Activated CD4-positive, alpha-beta T cell treated with anti-CD3 and anti-CD28 coated beads, Interleukin-2, amount 50 U/mL, for 1 hour (primary cell): ENCODE measurements around the gene MAPKAPK2.

Experiments used
- DNase-seq: peaks from one replicate; pipeline ENCODE4 v3.0.0-alpha.2; 2020

MAPKAPK2 gene

DNA sequence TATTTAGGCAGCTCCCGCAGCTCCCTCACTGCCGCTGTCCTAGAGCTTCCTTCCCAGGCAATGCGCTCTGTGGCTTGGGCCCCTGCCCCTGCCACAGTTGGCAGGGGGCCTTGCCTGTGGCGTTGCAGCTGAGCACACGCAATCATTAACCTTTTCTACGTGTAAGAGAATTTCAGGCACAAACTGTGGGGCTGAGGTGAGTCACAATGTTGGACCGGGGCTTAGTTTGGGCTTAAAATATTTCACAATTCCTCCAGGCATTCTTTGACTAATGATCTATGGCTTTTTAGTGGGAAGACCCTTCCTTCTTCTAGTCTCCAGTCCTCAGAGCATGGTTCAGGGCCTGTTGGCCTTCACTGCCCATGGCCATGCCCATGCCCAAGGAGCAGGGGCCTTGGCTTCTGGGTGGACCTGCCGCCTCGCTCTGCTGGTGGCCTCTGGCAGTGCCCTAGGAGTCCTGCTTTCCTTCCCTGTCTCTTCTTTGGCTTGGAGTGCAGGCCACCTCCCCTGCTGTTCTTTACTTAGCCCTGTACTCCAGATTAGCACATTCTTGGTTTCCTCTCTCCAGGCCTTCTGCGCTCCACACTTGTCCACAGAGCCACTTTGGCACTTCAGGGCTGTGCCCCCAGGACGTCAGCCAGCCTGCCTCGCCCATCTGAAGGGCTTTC lies 39.2 kb downstream of the MAPKAPK2 start:
- DNase-seq: no peak

DNA sequence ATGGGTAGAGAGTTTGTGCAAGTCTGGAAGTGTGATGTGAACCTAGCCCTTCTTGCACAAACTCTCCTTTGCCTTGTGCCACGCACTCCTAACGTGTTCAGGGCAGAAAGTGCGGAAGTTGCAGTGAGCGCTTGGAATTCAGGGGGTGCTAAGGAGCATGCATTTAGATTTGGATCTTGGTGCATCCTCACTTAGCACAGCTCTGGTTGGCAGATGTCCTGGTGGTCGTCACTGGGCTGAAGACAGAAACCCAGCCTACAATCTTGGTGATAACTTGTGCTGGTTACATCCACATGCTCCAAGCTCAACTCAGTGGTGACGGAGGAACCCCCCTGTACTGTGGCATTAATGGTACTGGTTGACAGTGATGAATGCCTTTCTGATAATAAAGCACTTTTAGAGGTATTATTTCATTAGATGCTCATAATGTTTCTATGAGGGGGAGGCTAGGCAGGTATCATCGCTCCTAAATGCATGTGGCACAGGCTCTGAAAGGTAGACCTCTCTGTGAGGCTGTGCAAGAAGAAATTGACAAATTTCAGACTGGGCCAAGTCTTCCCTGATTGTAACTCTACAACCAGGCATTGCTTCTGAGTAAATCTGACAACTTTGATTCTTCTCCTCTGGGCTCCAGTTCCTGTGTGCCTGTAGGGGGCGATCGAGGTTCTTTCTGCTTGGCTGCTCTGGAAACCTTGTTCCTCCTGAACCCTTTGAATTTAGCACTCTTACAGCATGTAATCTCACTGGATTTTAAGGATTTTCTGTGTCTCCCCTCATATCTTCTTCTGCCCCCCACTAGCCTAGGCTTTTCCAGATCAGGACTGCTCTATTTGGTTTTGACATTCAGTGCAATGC lies 40.6 kb downstream of the MAPKAPK2 start:
- peak; percentile 67 for DNase-seq

DNA sequence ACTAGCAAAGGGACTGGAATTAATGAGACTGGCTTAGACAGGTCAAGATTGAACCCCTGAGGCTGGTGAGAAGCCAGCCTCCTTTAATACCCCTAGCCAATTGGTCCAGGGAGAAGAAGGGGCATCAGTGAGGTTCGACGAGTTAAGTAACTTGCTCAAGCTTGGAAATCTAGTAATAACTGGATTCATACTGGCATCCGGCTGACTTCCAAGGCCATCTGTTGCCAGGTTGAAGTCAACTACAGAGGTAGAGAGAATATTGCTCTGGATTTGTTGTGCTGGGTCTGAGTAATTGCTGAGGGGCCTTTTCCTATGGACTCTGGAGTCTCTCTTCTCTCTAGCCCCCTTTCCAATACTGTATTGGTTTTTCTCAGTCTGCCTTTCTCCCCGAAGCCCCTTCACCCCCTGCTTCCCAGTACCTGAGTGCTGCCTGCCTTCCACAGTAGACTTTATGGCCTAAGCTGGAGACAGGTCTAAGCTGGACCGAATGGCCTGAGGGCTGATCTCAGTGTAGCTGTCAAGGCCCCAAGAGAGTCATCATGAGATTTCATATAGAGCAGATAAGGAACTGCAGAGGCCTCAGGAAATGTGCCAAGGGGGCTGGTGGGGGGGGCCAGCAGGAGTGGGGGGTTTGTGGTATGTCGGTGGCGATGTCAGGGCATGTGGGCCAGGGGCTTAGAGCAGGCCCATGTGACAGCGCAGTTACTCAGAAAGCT lies 43.4 kb downstream of the MAPKAPK2 start:
- no peak for DNase-seq

DNA sequence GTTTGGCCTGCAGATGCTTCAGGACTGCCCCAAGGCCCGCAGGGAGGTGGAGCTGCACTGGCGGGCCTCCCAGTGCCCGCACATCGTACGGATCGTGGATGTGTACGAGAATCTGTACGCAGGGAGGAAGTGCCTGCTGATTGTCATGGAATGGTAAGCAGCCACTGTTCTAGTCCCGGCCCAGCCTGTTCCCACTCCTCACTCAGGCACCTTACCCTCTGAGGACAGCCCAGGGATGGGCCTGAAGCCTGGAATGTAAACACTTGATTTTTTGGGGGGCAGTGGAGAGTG lies 43.9 kb downstream of the MAPKAPK2 start:
- DNase-seq: no peak

DNA sequence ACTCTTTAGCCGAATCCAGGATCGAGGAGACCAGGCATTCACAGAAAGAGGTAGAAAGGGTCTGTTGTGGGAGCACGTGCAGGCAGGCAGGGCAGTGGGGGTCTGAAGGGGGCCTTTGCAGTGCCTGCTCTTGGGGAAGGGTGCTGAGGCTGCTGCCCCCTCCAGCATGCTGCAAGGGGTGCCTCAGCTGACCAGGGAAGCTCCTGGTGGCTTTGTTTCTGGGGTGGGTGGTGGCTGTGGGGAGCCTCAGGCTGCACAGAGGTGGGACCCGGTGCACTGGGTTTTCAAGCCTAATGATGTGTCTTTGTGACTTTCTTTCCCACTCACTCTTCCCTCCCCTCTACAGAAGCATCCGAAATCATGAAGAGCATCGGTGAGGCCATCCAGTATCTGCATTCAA lies 44.3 kb downstream of the MAPKAPK2 start:
- DNase-seq: no peak

DNA sequence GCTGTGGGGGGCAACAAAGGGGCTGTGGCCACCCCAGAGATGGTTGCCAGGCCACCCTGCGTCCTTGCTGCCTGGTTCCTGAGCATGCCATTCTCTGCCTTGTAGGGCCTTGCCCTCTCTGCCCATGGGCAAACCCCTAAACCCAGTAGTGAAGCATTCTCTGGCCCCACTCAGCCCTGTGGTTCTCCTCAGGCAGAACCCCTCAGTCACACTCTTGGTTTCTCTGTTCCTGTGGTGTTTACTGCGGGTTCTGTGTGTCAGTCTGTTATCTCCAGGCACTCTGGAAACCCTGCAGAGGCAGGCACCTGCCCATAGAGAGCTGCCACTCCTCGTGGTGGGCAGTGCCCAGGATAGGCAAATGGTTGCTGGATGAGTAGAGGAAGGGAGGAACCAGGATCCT lies 44.8 kb downstream of the MAPKAPK2 start:
- no peak for DNase-seq

DNA sequence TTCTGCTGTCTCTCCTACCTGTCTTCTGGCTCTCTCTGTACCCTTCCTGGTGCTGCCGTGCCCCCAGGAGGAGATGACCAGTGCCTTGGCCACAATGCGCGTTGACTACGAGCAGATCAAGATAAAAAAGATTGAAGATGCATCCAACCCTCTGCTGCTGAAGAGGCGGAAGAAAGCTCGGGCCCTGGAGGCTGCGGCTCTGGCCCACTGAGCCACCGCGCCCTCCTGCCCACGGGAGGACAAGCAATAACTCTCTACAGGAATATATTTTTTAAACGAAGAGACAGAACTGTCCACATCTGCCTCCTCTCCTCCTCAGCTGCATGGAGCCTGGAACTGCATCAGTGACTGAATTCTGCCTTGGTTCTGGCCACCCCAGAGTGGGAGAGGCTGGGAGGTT lies 47.8 kb downstream of the MAPKAPK2 start:
- no peak for DNase-seq

DNA sequence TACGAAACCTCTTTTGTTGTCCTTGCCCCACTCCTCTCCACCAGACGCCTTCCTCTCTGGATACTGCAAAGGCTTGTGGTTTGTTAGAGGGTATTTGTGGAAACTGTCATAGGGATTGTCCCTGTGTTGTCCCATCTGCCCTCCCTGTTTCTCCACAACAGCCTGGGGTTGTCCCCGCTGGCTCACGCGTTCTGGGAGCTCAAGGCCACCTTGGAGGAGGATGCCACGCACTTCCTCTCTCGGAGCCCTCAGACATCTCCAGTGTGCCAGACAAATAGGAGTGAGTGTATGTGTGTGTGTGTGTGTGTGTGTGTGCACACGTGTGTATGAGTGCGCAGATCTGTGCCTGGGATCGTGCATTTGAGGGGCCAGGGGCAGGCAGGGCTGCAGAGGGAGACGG lies 48.3 kb downstream of the MAPKAPK2 start:
- DNase-seq: no peak

DNA sequence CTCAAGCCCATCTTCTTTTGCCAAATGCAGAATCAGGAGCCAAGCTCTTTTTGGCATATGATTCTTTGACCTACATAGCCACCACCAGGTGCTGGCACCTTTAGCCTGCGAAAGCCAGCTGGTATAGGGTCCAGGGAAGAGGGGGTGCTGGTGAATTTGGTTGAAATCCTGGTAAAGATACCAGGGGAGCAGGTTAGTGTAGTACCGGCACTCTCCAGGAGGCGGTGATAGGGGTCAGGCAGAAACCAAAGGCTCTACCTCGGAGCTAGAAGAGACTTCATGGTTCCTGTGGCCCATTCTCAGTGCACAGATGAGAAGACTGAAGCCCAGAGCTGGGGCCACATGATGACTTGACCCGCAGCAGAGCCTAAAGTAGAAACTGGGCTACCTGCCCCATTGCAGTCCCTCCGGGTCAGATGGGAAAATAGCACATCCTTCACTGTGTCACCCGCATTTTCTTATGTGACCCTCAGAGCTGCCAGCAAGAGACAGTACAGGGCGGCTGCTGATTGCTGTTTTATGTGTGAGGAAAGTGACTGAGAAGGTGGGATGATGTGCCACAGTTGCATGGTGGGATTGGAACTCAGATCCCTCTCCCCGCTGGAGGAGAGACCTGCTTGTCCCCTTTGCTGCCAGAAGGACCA lies 49.9 kb downstream of the MAPKAPK2 start:
- peak; percentile 91 for DNase-seq

DNA sequence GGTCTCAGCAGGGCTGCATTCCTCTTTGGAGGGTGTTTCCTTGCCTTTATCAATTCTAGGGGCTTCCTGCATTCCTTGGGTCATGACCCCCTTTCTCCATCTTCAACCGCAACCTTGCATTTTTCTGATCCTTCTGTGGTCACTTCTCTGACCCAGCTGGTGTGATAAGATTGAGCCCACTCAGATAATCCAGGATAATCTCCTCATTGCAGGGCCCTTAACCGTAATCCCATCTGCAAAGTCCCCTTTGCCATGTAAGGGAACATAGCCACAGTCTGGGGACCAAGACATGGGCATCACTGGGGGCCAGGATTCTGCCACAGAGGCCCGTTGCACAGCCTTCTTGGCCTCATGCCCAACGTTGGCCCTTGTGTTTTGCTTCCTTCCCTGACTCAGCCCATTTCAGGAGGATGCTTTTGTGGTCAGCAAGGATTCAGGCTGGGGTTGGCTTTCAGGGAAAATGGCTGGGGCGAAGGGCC lies 50.9 kb downstream of the MAPKAPK2 start:
- DNase-seq: no peak

DNA sequence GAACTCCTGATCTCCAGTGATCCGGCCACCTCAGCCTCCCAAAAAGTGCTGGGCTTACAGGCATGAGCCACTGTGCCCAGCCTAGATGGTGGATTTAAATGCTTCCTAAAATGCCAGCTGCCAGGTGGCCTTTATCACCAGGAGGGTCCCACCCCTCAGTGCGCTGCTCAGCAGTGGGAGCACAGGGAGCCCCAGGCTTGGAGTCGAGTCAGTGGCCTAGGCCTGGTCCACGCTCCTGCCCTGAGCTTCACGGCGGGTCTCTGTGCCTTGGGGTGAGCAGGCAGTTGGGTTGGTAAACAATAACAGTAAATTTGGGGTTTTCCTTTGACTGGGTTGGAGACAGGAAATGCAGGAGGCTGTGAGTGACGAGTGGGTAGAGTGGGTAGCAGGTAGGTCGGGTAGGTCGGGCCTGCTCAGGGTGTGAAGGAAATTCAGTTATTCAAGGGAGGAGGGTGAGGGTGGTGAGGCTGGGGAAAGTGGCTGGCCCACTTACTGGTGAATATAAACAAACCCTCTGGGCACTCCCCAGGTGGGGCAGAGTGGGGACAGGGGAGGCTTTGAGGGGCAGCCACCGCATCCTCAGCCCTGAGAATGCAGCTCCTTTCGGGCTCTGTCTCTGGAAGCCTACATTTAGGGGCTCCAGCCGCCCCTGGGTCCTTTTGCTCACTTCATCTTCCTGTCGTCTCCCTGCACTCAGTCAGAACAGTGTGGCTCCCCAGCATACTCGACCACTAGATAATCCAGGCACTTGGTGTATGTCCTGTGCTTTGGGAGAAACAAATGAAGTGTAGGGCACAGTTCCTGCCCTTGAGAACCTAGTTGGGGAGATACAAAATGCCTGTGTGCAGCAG lies 52.4 kb downstream of the MAPKAPK2 start:
- peak; percentile 59 for DNase-seq

DNA sequence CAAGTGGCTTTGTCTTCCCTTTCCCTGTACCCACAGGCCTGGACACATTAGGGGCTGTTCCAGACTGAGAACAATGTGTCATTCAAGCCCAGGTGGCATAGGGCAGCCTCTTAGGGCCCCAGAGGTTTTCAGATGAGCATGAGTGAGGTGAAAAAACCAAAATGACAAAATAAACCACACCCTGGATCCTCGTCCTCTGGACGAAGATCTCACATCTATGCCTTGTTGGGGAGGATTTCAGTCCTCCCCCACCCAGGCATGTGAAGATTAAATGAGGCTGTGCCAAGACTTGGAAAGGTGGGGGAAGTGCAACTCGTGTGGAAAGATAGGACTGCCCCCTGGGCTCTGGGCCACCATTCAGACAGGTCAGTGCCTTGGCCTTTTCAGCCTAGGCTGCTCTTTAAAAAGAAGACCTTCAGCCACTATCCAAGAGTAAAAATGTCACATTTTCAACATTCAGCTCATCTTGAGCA lies 53.1 kb downstream of the MAPKAPK2 start:
- DNase-seq: no peak

DNA sequence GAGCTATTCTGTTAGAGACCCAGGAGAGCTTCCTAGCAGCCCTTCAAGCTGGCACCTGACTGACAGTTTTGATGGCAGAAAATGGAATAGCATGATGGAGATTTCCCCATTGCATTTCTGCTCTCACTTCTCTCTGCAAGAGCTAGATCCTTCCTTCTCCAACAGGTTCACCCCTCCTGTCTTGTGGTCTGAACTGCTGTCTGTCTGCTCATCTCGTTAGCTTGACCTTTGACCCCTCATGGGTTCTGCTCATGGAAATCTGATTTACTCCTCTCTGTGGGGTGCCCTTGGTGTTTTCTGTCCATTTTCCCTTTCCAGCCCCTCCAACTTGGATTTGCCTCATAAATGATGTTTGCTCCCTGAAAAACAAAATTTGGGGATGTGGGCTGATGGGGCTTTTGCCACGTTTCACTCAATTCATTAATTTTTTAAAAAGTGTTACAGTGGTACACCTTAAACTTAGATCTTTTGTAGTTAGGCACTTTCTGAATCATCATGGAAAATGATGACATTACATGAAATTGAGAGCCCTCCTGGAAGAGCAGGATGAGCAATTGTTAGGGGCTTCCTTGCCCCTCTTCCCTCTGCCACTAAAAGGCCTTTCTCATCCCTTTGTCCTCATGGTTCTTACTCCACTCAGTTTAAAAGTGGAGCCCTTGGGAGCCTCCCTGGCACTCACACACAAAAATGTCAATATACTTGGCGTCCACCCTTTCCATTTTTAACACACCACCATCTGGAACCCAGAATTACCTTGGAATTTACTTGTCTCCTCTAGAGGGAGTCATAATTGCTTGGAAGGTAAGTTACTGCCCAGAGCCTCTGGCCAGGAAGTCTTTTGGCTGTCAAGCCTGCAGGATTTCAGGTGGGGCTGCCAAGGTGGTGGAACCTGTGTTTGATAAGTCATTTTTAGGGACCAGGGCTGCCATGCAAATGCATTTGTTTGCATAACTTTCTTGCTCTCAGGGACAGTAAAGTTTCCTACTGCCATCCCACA lies 54.0 kb downstream of the MAPKAPK2 start:
- no peak for DNase-seq

DNA sequence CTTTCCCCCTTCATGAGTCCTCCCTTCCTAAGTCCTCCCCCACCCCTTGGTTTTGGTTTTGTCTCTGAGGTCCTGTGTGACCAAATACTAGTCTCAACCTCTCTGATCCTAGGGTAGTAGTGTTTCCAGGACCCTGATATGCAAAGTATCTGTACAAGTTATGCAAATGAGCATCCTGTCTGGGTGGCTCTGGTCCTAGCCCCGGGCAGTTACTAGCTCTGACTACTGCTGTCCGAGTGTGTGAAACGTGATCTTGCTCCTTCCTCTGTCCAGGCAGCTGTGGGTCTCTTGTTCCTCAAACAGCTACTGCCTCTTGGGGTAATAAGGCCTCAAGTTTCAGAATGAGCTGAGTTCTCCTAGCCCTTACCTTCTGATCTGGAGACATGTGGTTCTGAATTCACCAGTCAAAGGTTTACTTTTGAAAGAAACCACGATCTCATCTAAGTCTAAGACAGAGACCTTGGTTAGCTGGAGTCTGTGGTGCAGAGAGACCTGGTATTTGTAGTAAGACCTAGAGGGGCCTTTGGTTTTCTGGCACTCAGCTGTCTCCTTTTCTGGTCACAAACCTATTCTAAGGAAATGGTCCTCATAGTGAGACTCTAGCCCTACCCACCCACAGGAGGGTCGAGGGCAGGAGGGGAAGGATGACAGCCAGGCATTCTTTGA lies 54.8 kb downstream of the MAPKAPK2 start:
- DNase-seq: no peak

DNA sequence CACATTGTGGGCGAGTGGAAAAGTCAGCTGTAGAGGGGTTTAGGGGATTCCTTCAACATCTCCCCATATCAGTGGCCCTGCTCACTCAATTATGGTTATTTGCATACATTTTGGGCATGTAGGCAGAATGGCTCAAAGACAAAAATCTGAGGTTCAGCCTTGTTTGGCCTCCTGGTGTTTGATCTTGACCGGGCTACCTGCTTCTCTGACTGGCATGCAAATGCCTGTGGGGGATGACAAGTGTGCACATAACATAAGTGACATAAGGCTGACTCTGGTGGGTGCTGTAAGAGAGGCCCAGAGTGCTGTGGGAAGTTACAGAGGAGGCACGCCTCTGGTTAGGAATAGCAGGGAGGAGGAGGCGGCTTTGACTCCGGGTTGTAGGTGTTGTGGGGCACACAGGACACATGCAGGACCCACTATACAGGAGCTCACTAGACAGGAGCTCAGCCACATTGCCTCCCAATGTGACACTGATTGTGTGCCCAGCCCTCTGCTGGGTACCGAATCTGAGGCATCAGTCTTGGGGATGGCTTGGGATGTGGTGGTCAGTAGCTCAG lies 56.5 kb downstream of the MAPKAPK2 start:
- DNase-seq: no peak

DNA sequence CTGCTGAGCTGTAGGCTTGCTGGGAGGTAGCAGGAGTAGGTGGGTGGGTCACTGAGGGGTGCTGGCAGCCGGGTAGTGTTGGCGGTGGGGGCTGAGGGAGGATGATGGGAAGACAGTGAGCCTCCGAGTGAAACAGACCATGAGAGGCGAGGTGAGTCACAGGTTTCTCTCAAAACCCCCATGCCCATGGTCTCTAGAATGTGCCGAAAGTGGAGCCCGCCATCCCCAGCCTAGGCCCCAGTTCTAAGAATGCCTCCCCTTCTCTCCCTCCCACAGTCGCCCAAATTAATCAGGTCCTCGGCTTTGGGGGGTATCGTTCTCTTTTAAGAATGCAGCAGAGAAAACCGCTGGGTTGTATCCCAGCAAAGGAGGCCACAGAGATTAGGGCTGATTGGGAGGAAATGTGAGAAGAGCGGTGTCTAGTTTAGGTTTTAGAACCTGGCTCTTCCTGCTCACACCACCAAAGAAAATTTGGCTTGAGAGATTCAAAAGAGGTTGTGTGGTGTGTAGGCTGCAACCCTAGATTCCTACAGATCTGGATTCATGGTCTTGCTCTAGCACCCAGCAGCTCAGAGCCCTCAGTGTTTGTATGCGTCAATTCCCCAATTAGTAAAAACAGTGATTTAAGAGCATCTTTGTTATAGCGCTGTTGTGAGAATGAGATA lies 58.1 kb downstream of the MAPKAPK2 start:
- DNase-seq: no peak

DNA sequence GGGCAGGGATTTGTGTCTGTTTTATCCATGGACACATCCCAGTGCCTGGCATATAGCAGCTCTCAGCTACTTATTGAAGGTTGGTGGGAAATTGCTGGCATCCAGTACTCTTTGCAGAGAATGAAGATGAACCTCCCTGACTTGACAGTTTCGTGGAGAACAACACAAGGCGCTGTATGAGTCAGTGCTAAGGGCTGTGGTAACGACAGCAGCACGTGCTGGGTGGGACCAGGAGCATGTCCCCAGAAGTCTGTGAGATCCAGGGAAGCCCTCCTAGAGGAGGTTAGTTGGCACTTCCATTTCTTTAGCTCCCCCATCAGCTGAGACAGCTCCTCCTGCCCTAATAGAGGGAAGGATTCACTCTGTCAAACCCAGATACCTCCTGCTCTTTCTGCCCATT lies 60.0 kb downstream of the MAPKAPK2 start:
- no peak for DNase-seq

DNA sequence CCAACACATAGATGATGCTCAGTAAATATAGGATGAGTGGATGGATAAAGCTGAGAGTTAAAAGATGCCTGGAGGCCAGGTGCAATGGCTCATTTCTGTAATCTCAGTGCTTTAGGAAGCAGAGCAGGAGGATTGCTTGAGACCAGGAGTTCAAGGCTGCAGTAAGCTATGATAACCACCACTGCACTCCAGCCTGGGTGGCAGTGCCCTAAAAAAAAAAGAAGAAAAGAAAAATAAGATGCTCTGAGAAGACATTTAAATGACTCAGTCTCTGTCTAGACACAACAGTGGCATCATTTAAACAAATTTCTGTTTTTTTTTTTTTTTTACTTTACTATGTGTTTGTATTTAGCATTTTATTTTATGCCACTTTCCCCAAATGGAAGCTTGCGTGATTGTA lies 60.6 kb downstream of the MAPKAPK2 start:
- no peak for DNase-seq

DNA sequence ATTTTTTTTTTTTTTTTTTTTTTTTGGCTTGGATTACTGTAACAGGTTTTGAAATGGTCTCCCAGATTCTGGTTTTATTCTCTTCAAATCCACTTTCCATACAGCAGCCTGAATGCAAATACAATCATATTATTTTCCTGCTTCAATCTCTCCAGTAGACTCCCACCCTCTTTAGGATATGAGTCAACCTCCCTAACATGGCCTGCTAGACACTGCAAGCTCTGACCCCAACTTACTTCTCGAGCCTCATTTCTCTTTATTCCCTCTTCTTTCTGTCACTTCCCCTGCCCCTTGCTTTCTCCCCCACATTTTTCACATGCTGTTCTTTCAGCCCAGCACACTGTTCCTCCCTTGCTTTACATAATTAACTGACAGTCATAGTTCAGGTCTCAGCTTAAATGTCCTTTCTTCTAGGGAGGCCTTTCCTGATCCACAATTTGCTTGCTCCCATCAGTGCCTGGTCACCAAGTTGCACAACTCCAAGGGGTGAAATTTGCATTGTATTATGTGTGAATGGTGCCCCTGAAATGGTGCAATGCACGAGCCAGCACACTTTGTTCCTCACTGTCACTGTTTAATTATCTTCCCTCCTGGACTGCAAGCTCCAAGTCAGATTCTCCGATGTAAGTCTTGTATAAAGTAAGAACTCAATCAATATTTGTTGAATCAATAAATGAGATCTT lies 63.8 kb downstream of the MAPKAPK2 start:
- no peak for DNase-seq
